ENCODE measurements around the gene TXNRD1.
A peak's percentile ranks its signal among the peaks of the same experiment; 100 is the strongest.
"Not testable (repeated sequence)": the region's sequence is repeated elsewhere in the genome, so short reads cannot be mapped to it uniquely, and the experiment has no call there.

The TXNRD1 gene

DNA sequence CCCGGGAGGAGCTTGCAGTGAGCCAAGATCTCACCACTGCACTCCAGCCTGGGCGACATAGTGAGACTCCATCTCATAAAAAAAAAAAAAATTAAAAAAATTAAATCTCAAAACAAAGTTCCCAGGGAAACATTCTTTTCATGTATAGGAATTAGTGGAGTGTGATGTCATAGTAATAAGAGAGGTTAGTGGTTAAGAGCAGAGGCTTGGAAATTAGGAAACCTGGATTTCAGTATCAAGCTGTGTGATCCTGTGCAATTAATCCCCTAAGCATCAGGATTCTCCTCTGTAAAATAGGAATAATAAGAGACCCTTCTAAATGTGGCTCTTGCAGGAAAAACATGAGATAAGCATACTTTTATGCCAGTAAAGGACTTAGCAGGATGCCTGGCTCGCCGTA is 3.1 kb upstream of the TXNRD1 start:
- Mint-ChIP-seq H3K9me3 (no peaks in the 10 kb centered on the region), H3K27ac (no peak overlapping the region), H3K4me1 (peaks cover 14% of the 10 kb centered on the region), H3K4me3 (no peak overlapping the region), H3K36me3 (no peaks in the 10 kb centered on the region), H3K27me3 (peaks cover 14% of the 10 kb centered on the region)
- CTCF ChIA-PET = interaction anchor here (0.7 kb wide), 1 partner anchor 269 kb away, joined by 3 read pairs; no protein-coding TSS in a partner anchor
- no peak for DNase-seq

GRCh38 chr12:104213952-104214351 is 1.6 kb upstream of the TXNRD1 start:
- no peaks in the 10 kb centered on the region for H3K36me3 Mint-ChIP-seq
- H3K27me3 Mint-ChIP-seq = peaks cover 8% of the 10 kb centered on the region
- CTCF ChIA-PET = interaction anchor here (0.6 to 1.4 kb wide), 3 partner anchors 13 to 84 kb away, joined by 3 to 8 read pairs (median 4); no protein-coding TSS in a partner anchor
- H3K4me3 Mint-ChIP-seq = no peak overlapping the region
- H3K9me3 Mint-ChIP-seq = no peaks in the 10 kb centered on the region
- peaks cover 21% of the 10 kb centered on the region for H3K4me1 Mint-ChIP-seq
- DNase-seq = no peak
- no peak overlapping the region for H3K27ac Mint-ChIP-seq

GRCh38 chr12:104216521-104216924 is 944 bp downstream of the TXNRD1 start:
- H3K27me3 Mint-ChIP-seq = peaks cover 8% of the 10 kb centered on the region
- CTCF ChIA-PET = interaction anchor here (0.9 to 1.8 kb wide), 6 partner anchors 14 to 165 kb away, joined by 3 to 6 read pairs (median 4); no protein-coding TSS in a partner anchor
- no peaks in the 10 kb centered on the region for H3K36me3 Mint-ChIP-seq
- peak overlapping the region; percentile 70 for H3K4me3 Mint-ChIP-seq
- H3K27ac Mint-ChIP-seq = peak overlapping the region; percentile 55
- no peaks in the 10 kb centered on the region for H3K9me3 Mint-ChIP-seq
- peaks cover 44% of the 10 kb centered on the region for H3K4me1 Mint-ChIP-seq
- no peak for DNase-seq

- DNase-seq, H3K4me3 Mint-ChIP-seq, H3K36me3 Mint-ChIP-seq, H3K9me3 Mint-ChIP-seq, H3K27ac Mint-ChIP-seq: not testable (repeated sequence)
- CTCF ChIA-PET = interaction anchor here (0.6 to 2.7 kb wide), 4 partner anchors 45 to 616 kb away, joined by 3 to 8 read pairs (median 4); no protein-coding TSS in a partner anchor
- peaks cover 13% of the 10 kb centered on the region for H3K27me3 Mint-ChIP-seq
- H3K4me1 Mint-ChIP-seq = peaks cover 48% of the 10 kb centered on the region
These were observed 2.9 kb downstream of the TXNRD1 start for GRCh38 chr12:104218506-104218905.

GRCh38 chr12:104218935-104219334 is 3.4 kb downstream of the TXNRD1 start:
- no peak for DNase-seq
- no peaks in the 10 kb centered on the region for H3K9me3 Mint-ChIP-seq
- H3K4me1 Mint-ChIP-seq = peaks cover 48% of the 10 kb centered on the region
- CTCF ChIA-PET = interaction anchor here (0.9 to 2.7 kb wide), 5 partner anchors 57 to 615 kb away, joined by 3 to 8 read pairs (median 3); no protein-coding TSS in a partner anchor
- peaks cover 15% of the 10 kb centered on the region for H3K27me3 Mint-ChIP-seq
- no peak overlapping the region for H3K4me3 Mint-ChIP-seq
- peak overlapping the region; percentile 33 for H3K27ac Mint-ChIP-seq
- H3K36me3 Mint-ChIP-seq = no peaks in the 10 kb centered on the region

DNA sequence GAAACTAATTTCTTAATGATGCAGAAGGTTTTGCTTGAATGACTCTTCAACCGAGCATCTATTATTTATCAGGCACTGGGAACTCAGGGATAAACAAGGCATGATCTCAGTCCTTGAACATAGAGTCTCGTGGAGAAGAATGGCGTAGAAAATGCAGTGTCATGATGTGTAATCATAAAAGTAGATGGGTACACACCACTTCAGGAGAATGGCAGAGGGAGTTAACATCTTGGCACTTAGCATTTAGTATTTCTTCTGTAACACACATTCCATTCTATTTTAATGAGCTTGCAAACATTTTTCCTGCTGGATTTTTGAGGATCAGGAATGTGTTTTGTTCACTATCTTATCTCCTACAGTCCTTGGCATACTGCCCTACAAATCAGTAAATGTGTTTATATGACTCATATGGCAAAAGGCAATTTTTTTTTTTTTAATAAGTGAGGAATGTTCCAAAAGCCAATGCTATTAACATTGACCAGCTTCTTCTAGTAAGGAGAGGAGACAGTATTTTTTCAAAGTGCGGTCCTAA is 3.8 kb downstream of the TXNRD1 start:
- H3K4me3 Mint-ChIP-seq = no peak overlapping the region
- H3K36me3 Mint-ChIP-seq = no peaks in the 10 kb centered on the region
- peak overlapping the region; percentile 72 for H3K27ac Mint-ChIP-seq
- CTCF ChIA-PET = interaction anchor here (1.1 to 2.7 kb wide), 5 partner anchors 24 to 139 kb away, joined by 3 to 8 read pairs (median 5); no protein-coding TSS in a partner anchor
- H3K27me3 Mint-ChIP-seq = peaks cover 18% of the 10 kb centered on the region
- H3K9me3 Mint-ChIP-seq = no peaks in the 10 kb centered on the region
- DNase-seq = no peak
- H3K4me1 Mint-ChIP-seq = peaks cover 48% of the 10 kb centered on the region

GRCh38 chr12:104219908-104220404 is 4.4 kb downstream of the TXNRD1 start:
- Mint-ChIP-seq H3K4me1 (peaks cover 48% of the 10 kb centered on the region), H3K36me3 (no peaks in the 10 kb centered on the region), H3K9me3 (no peaks in the 10 kb centered on the region), H3K27ac (peak overlapping the region; percentile 72), H3K4me3 (no peak overlapping the region), H3K27me3 (peaks cover 18% of the 10 kb centered on the region)
- CTCF ChIA-PET = interaction anchor here (1.0 to 2.7 kb wide), 5 partner anchors 23 to 139 kb away, joined by 3 to 8 read pairs (median 3); no protein-coding TSS in a partner anchor
- DNase-seq = peak; percentile 76

GRCh38 chr12:104220931-104221330 is 5.4 kb downstream of the TXNRD1 start:
- Mint-ChIP-seq H3K9me3 (no peaks in the 10 kb centered on the region), H3K4me1 (peaks cover 43% of the 10 kb centered on the region), H3K27ac (no peak overlapping the region), H3K36me3 (no peaks in the 10 kb centered on the region), H3K4me3 (no peak overlapping the region), H3K27me3 (peaks cover 14% of the 10 kb centered on the region)
- DNase-seq = no peak
- CTCF ChIA-PET = interaction anchor here (1.4 kb wide), 1 partner anchor 22 kb away, joined by 5 read pairs; no protein-coding TSS in a partner anchor

DNA sequence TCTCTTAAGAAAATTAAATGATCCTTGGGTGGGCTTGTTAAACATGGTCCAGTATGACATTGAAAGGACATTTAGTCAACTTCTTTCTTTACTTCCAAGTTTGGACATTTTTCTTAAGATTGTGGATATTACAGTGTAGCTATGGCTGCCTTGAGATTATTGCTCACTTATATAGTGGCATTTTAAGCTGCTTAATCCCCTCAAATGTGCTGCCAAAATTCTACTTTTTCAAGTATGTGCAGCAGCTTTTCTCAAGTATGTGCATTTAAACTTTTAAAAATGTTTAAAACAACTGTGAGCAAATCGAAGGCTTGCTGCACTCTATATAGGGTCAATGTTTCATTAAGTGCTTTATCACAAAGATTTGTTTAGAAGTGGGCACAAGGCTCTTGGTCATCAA is 7.4 kb downstream of the TXNRD1 start:
- no peaks in the 10 kb centered on the region for H3K36me3 Mint-ChIP-seq
- no peak for DNase-seq
- peaks cover 31% of the 10 kb centered on the region for H3K4me1 Mint-ChIP-seq
- CTCF ChIA-PET = no interaction called here
- no peaks in the 10 kb centered on the region for H3K9me3 Mint-ChIP-seq
- H3K27ac Mint-ChIP-seq = no peak overlapping the region
- H3K27me3 Mint-ChIP-seq = peaks cover 14% of the 10 kb centered on the region
- H3K4me3 Mint-ChIP-seq = no peak overlapping the region

- no peak overlapping the region for H3K27ac Mint-ChIP-seq
- no peak for DNase-seq
- H3K27me3 Mint-ChIP-seq = peaks cover 14% of the 10 kb centered on the region
- H3K4me1 Mint-ChIP-seq = peaks cover 29% of the 10 kb centered on the region
- no peak overlapping the region for H3K4me3 Mint-ChIP-seq
- CTCF ChIA-PET = no interaction called here
- no peaks in the 10 kb centered on the region for H3K36me3 Mint-ChIP-seq
- H3K9me3 Mint-ChIP-seq = no peaks in the 10 kb centered on the region
These were observed 8.1 kb downstream of the TXNRD1 start for GRCh38 chr12:104223712-104224111.

DNA sequence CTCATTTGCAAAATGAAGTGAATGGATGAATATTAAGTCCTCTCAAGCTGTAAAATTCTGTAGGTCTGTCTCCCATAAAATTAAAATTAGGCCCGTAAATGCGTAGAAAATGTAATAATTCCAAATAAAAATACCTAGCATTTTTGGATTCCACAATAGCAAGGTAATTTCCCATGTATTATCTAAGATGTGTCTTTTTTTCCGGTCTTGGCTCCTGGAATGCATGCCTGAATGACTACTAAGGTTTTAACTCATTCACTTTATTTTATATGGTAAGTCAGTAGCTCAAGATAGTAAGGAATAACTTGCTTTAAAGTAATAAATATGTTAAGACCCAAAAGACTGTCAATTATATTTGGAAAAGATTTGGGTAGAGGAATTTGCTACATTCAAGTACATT is 11.1 kb downstream of the TXNRD1 start:
- Mint-ChIP-seq H3K4me3 (no peak overlapping the region), H3K27ac (no peak overlapping the region), H3K36me3 (no peaks in the 10 kb centered on the region), H3K9me3 (peaks cover 2% of the 10 kb centered on the region), H3K27me3 (peaks cover 27% of the 10 kb centered on the region), H3K4me1 (peaks cover 2% of the 10 kb centered on the region)
- no peak for DNase-seq
- CTCF ChIA-PET = interaction anchor here (1.0 kb wide), 1 partner anchor 11 kb away, joined by 3 read pairs; the partner anchor contains the start of gene TXNRD1

GRCh38 chr12:104230304-104231095 is 14.9 kb downstream of the TXNRD1 start:
- DNase-seq = no peak
- Mint-ChIP-seq H3K27me3 (peaks cover 22% of the 10 kb centered on the region), H3K4me3 (no peak overlapping the region), H3K4me1 (no peaks in the 10 kb centered on the region), H3K36me3 (peaks cover 5% of the 10 kb centered on the region), H3K27ac (no peak overlapping the region), H3K9me3 (peaks cover 22% of the 10 kb centered on the region)
- CTCF ChIA-PET = no interaction called here

DNA sequence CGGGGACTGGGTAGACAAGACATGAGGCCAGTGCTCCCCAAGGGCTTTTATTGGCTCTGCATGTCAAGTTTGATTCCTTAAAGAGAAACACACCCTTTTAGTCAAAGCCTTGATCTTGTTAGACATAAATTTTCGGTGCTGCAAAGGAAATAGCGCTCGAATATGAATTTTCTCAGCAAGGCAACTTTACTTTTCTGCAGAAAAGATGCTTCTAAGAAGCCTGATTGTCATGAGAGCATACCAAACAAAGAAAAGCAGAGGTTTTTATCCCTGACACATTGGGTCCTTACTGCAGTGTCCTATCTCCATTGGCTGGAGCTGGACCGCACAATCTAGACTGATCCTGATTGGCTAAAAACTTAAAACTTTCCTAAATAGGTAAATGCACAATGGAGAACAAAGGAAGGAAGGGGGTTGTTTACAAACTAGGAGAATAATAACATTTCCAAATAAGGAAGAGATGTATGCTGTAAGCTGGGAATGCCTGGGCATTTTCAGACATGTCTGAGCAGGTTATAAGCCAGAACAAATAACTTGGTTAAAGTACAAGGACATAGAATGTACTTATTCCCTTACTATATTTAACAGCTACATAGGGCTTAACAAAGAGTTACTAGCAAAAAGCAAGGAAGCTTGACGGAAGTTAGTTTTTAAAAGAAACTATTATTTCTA is 17.2 kb downstream of the TXNRD1 start:
- H3K4me3 Mint-ChIP-seq = no peak overlapping the region
- H3K36me3 Mint-ChIP-seq = peaks cover 5% of the 10 kb centered on the region
- no peak for DNase-seq
- H3K27me3 Mint-ChIP-seq = peaks cover 22% of the 10 kb centered on the region
- no peaks in the 10 kb centered on the region for H3K4me1 Mint-ChIP-seq
- H3K27ac Mint-ChIP-seq = no peak overlapping the region
- CTCF ChIA-PET = interaction anchor here (1.5 kb wide), 1 partner anchor 12 kb away, joined by 3 read pairs; no protein-coding TSS in a partner anchor
- peaks cover 29% of the 10 kb centered on the region for H3K9me3 Mint-ChIP-seq

DNA sequence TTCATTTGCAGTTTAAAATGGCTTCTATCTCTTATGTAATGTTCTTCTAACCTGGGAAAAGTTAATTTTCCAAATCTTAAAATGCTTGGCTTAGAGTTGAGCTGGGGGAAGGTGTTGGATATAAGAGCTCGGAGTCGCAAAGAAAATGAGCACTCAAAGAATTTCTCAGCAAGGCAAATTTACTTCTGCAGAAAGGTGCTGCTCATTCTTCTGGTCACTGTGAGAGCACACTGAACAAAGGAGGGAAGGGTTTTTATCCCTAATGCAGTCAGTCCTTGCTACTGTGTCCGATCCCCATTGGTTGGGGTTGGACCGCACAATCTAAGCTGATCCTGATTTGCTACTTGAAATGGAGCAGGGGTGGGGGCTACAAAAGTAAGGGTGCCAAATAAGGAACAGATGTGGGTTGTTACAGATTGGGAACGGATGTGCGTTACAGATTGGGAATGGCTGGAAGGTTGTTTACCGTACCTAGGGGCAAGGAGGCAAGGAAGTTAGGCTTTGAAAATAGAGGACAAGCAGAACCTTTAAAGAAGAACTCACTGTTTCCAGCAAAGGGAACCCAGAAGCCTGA is 19.4 kb downstream of the TXNRD1 start:
- DNase-seq = no peak
- Mint-ChIP-seq H3K36me3 (peaks cover 5% of the 10 kb centered on the region), H3K27me3 (peaks cover 31% of the 10 kb centered on the region), H3K4me3 (no peak overlapping the region), H3K4me1 (no peaks in the 10 kb centered on the region), H3K9me3 (peaks cover 29% of the 10 kb centered on the region), H3K27ac (no peak overlapping the region)
- CTCF ChIA-PET = no interaction called here
